HG03175 (cell line): ENCODE results near the gene USP50.
"Not testable (repeated sequence)": the region's sequence is repeated elsewhere in the genome, so short reads cannot be mapped to it uniquely, and the experiment has no call there.

Experiments
- ATAC-seq: cut with Tn5 transposase; IDR thresholded peaks from one replicate; pipeline ENCODE4 v1.9.1; 2021; ENCODE audit warnings: mild to moderate bottlenecking, moderate library complexity; ENCODE audit not compliant: unreplicated experiment

The USP50 gene

DNA sequence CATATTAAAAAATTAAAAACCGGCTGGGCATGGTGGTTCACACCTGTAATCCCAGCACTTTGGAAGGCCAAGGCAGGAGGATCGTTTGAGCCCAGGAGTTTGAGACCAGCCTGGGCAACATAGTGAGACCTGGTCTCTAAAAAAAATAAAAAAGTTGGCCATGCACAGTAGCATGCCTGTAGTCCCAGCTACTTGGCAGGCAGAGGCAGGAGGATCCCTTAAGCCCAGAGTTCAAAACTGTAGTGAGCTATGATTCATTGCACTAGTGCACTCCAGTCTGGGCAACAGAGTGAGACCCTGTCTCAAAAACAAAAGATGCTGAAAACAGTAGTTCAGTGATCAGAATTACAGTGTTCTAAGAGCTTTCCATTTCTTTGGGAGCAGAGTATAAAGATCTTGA is 40.8 kb downstream of the USP50 start:
- not testable (repeated sequence) for ATAC-seq

DNA sequence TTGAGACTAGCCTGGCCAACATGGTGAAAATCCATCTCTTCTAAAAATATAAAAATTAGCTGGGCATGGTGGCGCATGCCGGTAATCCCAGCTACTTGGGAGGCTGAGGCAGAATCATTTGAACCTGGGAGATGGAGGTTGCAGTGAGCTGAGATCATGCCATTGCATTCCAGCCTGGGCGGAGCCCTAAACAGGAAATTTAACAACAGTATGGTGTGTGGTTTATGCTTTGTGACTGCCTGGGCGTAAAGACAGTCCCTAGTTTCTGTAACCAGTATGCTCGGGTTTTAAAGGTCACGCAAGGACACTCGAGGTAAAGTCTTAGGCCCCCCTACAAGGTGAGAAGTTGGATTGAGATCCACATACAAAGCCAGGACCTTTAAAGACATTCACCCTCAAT is 43.3 kb downstream of the USP50 start:
- ATAC-seq = no peak

DNA sequence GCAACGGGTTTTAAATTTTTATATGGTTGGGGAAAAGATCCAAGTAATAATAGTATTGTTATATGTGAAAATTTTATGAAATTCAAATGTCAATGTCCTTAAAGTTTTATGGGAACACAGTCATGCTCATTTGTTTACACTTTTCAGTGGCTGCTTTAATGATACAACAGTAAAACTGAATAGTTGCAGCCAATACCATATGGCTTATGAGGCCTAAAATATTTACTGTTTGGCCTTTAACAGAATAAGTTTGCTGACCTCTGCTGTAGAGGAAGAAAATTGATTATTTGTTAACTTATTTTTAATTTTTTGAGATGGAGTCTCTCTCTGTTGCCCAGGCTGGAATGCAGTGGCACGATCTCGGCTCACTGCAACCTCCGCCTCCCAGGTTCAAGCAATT is 44.7 kb downstream of the USP50 start:
- ATAC-seq = no peak

DNA sequence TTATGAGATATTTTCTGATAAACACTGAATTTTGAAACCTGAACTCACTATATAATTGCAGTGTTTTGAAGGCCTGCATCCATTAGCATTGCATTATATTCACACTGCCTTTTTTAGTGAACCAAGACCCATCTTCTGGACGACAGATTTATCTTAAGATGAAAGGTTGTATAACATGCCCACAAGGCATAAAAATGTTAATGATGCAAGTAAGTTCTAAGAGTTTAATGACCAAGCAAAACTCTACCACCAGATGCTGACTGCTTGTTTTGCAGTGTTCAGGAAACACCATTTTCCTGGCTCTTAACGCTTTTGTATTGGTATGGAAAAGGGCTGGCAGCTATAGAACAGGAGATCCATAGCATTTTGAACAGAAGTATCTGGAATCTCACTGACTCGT is 46.1 kb downstream of the USP50 start:
- ATAC-seq = no peak

DNA sequence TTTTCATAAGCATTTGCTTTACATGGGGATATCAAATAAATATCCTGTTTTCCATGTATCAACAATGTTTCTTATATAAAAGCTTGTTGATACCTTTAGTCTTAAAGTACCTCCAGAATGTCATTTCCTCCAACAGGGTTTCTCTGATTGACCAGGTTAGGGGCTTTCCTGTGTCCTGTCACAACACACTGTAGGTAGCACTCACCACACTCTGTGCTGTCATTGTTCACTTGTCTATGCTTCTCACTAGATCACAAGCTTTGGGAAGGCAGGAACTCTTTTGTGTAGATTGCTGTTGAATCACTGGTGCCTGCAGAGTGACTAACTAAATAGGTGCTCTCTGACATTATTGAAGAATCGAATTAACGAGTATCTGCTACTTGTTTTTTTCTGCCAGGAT is 49.8 kb downstream of the USP50 start:
- ATAC-seq = no peak

DNA sequence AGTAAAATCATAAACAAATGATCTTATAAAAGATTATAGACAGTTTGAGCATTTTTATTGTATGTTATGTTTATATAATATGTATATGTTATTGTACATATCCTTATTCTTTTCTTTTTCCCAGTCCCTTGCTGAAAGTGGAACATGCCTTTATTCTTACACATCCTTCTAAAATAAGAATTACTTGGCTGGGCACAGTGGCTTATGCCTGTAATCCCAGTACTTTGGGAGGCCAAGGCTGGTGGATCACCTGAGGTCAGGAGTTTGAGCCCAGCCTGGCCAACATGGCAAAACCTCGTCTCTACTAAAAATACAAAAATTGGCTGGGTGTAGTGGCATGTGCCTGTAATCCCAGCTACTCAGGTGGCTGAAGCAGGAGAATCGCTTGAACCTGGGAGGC is 51.9 kb downstream of the USP50 start:
- not testable (repeated sequence) for ATAC-seq

DNA sequence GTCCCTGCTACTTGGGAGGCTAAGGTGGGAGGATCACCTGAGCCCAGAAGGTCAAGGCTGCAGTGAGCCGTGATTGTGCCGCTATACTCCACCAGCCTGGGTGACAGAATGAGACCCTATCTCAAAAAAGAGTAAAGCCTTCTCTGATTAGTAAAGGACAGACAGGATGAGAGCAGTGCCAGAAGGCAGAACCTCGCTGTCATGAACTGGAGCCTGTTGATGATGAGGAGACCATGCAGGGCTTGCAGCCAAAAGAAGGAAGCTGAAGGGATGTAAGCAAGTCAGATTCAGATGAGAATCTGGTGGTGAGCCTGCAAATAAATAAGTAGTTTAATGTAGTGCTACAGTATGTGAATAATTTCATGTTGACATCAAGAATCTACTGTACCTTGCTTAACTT is 52.8 kb downstream of the USP50 start:
- ATAC-seq = no peak

DNA sequence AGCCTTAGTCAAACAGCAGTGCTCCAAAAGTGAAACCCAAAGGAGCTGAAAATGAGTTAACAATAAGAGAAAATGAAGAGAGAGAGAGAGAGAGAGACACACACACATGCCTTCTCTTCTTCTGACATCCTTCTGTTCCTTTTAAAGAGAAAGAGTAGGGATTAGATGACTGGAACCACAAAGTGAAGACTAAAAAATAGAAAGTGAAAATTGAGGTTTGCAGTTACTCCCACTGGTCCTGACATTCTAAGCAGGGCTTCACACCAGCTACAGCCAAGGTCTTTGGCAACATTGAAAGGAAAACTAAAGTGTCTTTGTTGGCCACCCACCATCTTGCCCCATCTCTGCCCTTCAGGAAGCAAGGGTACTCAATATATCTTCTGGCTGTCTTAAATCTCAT is 59.2 kb downstream of the USP50 start:
- ATAC-seq = no peak

DNA sequence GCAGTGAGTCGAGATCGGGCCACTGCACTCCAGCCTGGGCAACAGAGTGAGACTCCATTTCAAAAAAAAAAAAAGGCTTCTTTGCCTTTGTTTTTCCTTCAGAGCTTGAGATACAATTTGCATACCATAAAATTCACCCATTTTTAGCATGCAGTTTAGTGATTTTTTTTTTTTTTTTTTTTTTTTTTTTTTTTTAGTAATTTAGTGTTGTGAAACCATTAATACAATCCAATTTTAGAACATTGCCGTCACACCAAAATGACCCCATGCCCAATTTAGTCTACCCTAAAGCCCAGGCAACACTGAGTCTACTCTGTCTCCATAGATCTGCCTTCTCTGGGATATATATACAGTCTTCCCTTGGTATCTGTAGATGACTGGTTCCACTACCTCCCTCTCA is 61.1 kb downstream of the USP50 start:
- no peak for ATAC-seq

DNA sequence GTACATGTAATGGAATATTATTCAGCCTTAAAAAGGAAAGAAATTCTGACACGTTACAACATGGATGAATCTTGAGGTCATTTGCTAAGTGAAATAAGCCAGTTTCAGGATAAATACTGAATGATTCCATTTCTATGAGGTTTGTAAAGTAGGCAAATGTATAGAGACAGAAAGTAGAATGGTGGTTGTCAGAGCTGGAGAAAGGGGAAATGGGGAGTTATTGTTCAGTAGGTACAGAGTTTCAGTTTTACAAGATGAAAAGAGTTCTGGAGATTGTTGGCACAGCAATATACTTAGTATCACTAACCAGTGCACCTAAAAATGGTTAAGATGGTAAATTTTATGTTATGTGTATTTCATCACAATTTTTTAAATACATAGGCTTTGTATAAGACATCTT is 61.7 kb downstream of the USP50 start:
- peak; percentile 79 for ATAC-seq

DNA sequence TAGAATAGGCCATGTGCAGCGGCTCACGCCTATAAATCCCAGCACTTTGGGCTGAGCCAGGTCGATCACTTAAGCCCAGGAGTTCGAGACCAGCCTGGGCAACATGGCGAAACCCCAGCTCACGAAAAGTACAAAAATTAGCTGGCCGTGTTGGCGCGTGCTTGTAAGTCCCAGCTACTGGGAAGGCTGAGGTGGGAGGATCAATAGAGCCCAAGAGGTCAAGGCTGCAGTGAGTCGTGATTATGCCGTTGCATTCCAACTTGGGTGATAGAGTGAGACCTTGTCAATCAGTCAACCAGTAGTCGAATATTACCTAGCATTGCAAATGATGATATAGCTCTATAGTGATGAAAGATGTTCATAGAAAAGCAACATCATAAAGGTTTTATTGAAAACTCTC is 70.3 kb downstream of the USP50 start:
- no peak for ATAC-seq

DNA sequence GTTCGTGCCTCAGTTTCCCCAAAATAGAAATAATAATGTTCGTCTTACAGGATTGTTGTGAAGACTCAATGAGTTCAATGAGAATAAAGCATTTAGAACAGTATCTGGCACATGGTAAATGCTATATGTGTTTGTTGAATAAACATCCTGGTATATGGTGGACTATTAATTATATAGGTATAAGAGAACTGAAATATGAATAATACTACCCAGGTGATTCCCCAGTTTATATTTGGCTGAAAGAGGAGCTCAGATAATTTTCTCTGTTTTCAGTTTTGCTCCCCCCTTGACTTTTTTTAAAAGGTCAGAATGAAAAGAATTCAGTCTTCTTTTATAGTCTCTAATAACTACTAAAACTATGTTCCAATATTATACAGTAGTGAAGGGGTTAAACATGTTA is 75.4 kb downstream of the USP50 start:
- no peak for ATAC-seq

DNA sequence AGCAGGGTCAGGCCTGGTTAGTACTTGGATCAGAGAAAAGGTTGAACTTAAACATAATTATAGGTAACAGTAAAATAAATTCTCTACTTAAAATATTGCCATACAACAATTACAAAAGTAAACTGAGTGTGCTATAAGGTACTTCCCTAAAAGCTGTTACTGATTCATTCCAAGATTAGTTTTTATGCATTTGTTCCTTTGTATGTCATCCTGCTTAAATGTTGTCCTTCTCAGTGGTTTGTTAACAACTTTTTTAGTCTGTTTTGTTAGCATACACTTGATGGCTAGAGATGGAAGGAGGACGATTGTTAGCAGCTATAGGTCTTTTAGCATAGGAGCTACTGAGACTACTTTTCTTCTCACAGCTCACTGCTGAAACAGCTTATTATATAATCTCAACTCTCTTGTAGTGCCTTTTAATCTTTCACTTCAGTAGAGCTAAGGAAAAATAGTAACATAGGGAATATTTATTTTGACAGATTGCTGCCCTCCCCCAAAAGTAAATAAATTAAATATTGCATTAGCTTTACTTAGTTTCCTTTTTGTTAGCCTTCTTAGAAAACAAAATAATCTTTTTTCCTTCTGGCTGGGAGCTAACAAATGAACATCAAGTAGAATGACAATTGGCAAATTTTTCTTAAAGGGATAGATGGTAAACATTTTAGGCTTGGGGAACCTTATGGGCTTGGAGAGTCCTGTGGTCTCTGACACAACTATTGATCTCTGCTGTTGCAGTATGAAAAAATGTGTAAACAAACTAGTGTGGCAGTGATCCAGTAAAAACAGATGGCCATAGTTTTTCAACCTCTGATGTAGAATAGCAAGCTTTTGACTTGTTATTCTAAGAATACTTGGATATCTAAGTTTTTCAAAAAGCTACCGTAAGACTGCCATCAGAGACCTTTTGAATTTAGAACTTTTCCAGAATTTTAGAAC is 82.8 kb downstream of the USP50 start:
- no peak for ATAC-seq

DNA sequence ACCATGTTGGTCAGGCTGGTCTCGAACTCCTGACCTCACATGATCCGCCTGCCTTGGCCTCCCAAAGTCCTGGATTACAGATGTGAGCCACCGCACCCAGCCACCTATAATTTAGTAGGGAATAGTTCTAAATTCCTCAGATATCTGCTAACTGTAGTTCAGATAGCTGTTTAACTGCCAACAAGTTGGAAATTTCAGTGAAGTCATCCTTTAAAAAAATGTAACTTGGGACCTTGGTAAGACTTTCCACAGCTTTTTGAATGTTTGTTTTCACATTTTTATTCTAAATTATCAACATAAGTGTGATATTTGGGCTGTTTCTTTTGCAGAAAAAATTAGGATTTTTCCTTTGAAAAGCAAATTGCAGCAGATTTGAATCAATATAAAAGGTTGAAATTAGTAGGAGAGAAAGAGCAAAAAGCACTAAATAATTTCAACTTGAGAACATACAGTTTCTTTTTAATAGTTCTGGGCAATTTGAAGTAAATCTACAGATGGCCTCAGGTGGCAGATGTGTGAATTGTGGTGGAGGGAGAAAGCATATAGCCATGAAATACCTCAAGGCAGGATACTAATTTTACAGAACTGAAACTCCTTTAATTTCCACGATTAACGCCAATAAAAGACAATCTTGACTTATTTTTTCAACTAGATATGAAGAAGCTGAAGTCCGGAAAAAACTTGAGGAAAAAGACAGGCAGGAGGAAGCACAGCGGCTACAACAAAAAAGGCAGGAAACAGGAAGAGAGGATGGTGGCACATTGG is 87.9 kb downstream of the USP50 start:
- no peak for ATAC-seq

DNA sequence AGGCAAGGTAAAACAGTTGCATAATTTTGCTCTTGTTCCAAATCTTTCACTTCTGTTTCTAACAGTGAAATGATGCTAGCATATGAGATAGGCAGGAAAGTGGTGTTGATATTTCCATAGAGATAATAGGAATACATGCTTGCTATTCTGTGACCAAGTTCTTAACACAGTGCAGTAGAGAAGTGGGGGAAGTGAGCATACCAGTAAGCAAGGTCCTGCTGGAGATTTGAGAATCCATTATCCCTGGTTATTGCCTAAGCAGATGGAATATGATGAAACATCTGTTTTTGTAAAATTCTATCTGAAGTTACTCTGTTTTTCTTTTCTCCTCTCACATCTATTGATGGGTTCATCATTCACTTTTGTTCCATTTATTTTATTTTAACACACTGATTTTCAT is 93.5 kb downstream of the USP50 start:
- ATAC-seq = no peak
